Measurements from ENCODE around the gene PRDM13.

Gene PRDM13

DNA sequence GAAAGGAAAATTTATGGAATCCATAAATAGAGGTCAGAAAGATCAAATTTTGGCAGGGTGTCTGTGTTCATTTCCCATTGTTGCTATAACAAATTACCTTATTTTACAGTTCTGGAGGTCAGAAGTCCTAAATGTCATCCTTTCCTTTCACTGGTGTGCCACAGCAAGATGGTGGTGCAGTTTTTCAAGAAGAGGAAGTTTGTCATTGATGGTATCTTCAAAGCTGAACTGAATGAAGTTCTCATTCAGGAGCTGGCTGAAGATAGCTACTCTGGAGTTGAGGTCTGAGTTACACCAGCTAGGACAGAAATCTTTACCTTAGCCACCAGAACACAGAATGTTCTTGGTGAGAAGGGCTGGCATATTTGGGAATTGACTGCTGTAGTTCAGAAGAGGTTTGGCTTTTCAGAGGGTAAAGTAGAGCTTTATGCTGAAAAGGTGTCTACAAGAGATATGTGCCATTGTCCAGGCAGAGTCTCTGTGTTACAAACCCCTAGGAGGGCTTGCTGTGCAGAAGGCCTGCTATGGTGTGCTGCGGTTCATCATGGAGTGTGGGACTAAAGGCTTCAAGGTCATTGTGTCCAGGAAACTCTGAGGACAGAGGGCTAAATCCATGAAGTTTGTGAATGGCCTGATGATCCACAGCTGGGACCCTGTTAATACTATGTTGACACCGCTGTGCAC lies 30.9 kb upstream of the PRDM13 start:
- DNase-seq (ENCODE audit: low spot score): no peak
- in situ Hi-C loops (cut with MboI; ENCODE audit: low pct_unique_long_range_greater_than_20kb, low sequenced_read_pairs, unreplicated experiment): no loop called here
- TF ChIP-seq, protein P1, sequence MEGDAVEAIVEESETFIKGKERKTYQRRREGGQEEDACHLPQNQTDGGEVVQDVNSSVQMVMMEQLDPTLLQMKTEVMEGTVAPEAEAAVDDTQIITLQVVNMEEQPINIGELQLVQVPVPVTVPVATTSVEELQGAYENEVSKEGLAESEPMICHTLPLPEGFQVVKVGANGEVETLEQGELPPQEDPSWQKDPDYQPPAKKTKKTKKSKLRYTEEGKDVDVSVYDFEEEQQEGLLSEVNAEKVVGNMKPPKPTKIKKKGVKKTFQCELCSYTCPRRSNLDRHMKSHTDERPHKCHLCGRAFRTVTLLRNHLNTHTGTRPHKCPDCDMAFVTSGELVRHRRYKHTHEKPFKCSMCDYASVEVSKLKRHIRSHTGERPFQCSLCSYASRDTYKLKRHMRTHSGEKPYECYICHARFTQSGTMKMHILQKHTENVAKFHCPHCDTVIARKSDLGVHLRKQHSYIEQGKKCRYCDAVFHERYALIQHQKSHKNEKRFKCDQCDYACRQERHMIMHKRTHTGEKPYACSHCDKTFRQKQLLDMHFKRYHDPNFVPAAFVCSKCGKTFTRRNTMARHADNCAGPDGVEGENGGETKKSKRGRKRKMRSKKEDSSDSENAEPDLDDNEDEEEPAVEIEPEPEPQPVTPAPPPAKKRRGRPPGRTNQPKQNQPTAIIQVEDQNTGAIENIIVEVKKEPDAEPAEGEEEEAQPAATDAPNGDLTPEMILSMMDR (IDR thresholded peaks at IDR 0.05; ENCODE audit: extremely low read depth, insufficient read depth, missing control alignments): no peak

DNA sequence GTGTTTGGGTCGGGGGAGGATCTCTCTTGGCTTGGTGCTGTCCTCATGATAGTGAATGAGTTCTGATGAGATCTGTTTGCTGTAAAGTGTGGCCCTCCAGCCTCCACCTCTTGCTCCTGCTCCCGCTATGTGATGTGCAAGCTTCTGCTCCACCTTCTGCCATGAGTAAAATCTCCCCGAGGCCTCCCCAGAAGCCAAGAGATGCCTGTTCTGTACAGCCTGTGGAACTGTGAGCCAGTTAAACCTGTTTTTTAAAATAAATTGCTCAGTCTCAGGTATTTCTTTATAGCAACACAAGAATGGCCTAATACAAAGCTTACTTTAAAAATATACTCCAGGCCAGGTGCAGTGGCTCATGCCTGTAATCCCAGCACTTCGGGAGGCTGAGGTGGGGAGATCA lies 26.9 kb upstream of the PRDM13 start:
- in situ Hi-C loops (cut with MboI; ENCODE audit: low pct_unique_long_range_greater_than_20kb, low sequenced_read_pairs, unreplicated experiment): no loop called here
- no peak for DNase-seq (ENCODE audit: low spot score)
- TF ChIP-seq, protein P1 (IDR thresholded peaks at IDR 0.05; ENCODE audit: extremely low read depth, insufficient read depth, missing control alignments): no peak

DNA sequence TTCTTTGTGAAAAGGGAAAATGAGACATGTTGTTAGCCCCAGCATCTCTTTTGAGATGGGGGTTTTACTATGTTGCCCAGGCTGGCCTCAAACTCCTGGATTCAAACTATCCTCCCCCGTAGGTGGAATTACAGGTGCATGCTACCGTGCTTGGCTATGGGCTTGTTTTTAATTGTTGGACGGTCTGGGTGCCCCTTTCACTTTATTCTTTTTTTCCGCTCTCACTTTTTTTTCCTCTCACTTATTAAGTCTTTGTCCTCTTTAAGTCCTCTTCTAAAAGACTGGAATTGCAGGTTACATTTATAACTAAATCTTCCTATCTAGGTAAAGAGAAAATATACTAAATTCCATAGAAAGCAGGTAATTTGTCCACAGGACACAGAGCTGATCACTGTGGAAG lies 18.8 kb upstream of the PRDM13 start:
- TF ChIP-seq, protein P1 (IDR thresholded peaks at IDR 0.05; ENCODE audit: extremely low read depth, insufficient read depth, missing control alignments): no peak
- DNase-seq (ENCODE audit: low spot score): no peak
- in situ Hi-C loops (cut with MboI; ENCODE audit: low pct_unique_long_range_greater_than_20kb, low sequenced_read_pairs, unreplicated experiment): no loop called here

DNA sequence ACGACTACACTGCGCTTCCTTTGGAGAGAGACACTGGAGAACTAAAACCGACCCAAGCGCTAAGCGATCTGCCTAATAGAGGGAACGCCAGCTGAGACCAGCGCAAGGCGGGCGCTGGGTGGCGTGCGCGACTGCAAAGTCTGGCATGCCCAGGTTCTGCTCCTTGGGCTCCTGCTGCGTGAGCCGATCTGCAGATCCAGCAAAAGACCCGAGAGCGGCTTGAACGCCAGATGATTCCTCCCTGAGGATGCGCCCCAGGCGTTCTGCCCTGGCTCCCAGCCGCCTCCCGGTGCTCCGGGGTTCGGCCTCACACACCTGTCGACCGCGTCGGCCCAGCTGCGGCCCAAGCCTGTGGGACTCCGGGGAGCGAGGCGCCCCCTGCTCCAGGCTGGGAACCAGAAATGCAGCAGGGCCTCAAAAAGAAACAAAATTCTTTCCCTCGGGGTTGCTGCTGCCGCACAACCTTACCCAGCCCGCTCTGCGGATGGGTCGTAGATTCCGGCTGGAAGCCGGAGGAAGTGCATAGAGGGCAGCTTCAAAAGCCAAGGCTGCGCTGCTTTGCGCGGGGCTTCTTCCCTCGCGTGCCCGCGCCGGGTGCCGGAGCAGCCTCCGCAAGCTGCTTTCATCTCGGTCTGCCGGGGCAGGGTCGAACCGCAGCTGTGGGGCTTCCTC lies 17.9 kb upstream of the PRDM13 start:
- peak; percentile 68 for DNase-seq (ENCODE audit: low spot score)
- in situ Hi-C loops (cut with MboI; ENCODE audit: low pct_unique_long_range_greater_than_20kb, low sequenced_read_pairs, unreplicated experiment): no loop called here
- TF ChIP-seq, protein P1 (IDR thresholded peaks at IDR 0.05; ENCODE audit: extremely low read depth, insufficient read depth, missing control alignments): peak; percentile 91

DNA sequence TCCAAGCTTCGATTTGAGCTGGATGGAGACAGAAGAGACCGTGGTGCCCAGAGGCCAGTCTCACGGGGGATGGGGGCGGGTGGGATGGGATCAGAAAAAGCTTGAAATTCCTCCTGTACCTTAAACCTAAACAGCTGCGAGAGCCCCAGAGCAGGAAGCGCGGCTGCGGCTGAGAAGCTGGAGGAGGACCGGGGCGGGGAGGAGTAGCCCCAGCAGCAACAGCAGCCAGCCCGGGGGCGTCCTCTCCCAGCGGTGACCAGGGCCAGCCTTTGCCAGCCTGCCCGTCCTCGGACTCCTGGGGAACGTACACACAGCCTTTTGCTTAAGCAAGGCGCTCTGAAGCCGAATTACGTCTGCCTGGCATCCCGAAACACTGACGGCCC lies 17.4 kb upstream of the PRDM13 start:
- peak; percentile 37 for DNase-seq (ENCODE audit: low spot score)
- in situ Hi-C loops (cut with MboI; ENCODE audit: low pct_unique_long_range_greater_than_20kb, low sequenced_read_pairs, unreplicated experiment): no loop called here
- TF ChIP-seq, protein P1 (IDR thresholded peaks at IDR 0.05; ENCODE audit: extremely low read depth, insufficient read depth, missing control alignments): no peak

DNA sequence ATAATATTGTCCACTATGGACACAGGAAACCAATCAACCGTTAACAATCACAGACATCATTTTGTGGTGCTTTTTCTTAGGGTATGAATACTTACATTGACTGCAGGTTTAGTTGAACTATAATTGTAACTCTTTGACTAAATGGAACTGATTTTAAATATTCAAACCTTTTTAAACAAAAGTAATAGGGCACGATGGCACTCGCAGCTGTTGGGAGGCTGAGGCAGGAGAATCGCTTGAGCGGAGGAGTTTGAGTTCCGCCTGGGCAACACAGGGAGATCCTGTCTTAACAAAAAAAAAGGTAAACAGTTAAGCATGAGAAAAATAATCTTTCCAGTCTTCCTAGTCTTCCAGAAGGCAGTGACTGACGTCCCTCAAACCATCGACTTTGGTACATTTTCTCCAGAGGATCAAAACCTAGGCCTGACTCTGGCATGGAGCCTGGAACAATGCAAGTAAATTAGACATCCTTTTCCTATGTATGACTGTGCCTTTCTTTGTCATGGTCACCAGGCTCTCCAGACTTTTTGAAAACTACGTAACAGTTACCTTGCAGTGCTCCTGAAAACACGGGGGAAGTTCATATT lies 16.6 kb upstream of the PRDM13 start:
- TF ChIP-seq, protein P1 (IDR thresholded peaks at IDR 0.05; ENCODE audit: extremely low read depth, insufficient read depth, missing control alignments): no peak
- in situ Hi-C loops (cut with MboI; ENCODE audit: low pct_unique_long_range_greater_than_20kb, low sequenced_read_pairs, unreplicated experiment): no loop called here
- no peak for DNase-seq (ENCODE audit: low spot score)
